ENCODE results near the gene EFCAB11. TPM values are rescaled to one million over a fixed set of nuclear protein-coding genes. Genes with fewer than 3 reads are reported as not detected.

Gene EFCAB11
- total RNA-seq, 2 donors from 2014 or later, result 3.1 to 8.9 TPM

- Histone ChIP-seq H3K9me3 (no peaks in the 10 kb centered on the region), H3K27me3 (replicated peaks; ENCODE audit: insufficient read depth) (no peaks in the 10 kb centered on the region), H3K4me1 (ENCODE audit: control insufficient read depth in 1 of 2, low read depth in 2 of 2) (no peaks in the 10 kb centered on the region), H3K27ac (no peak overlapping the region), H3K36me3 (peaks cover 21% of the 10 kb centered on the region), H3K4me3 (no peak overlapping the region)
- no peak for TF ChIP-seq CTCF (IDR thresholded peaks at IDR 0.05)
- DNase-seq (ENCODE audit: low spot score) (no peak), ATAC-seq (ENCODE audit: insufficient number of reproducible peaks, low FRiP score, low read depth) (no peak)
These were observed 36.2 kb upstream of the EFCAB11 start for GRCh38 chr14:89990623-89991275.

GRCh38 chr14:89990218-89990617 lies 35.7 kb upstream of the EFCAB11 start:
- Histone ChIP-seq H3K9me3 (no peaks in the 10 kb centered on the region), H3K4me1 (ENCODE audit: control insufficient read depth in 1 of 2, low read depth in 2 of 2) (no peaks in the 10 kb centered on the region), H3K36me3 (peaks cover 23% of the 10 kb centered on the region), H3K27ac (no peak overlapping the region), H3K4me3 (no peak overlapping the region), H3K27me3 (replicated peaks; ENCODE audit: insufficient read depth) (no peaks in the 10 kb centered on the region)
- DNase-seq (ENCODE audit: low spot score) (no peak), ATAC-seq (ENCODE audit: insufficient number of reproducible peaks, low FRiP score, low read depth) (no peak)
- TF ChIP-seq CTCF (IDR thresholded peaks at IDR 0.05), result no peak

GRCh38 chr14:89988787-89989186 lies 34.3 kb upstream of the EFCAB11 start:
- no peak overlapping the region for H3K4me3 ChIP-seq
- ATAC-seq (ENCODE audit: insufficient number of reproducible peaks, low FRiP score, low read depth) (no peak), DNase-seq (ENCODE audit: low spot score) (no peak)
- no peak for TF ChIP-seq CTCF (IDR thresholded peaks at IDR 0.05)
- no peaks in the 10 kb centered on the region for H3K27me3 ChIP-seq (replicated peaks; ENCODE audit: insufficient read depth)
- peaks cover 14% of the 10 kb centered on the region for H3K36me3 ChIP-seq
- H3K27ac ChIP-seq, result no peak overlapping the region
- H3K4me1 ChIP-seq (ENCODE audit: control insufficient read depth in 1 of 2, low read depth in 2 of 2), result no peaks in the 10 kb centered on the region
- H3K9me3 ChIP-seq, result no peaks in the 10 kb centered on the region

- Histone ChIP-seq H3K4me3 (no peak overlapping the region), H3K9me3 (no peaks in the 10 kb centered on the region), H3K27me3 (replicated peaks; ENCODE audit: insufficient read depth) (no peaks in the 10 kb centered on the region), H3K27ac (no peak overlapping the region), H3K36me3 (peaks cover 12% of the 10 kb centered on the region), H3K4me1 (ENCODE audit: control insufficient read depth in 1 of 2, low read depth in 2 of 2) (no peaks in the 10 kb centered on the region)
- DNase-seq (ENCODE audit: low spot score) (no peak), ATAC-seq (ENCODE audit: insufficient number of reproducible peaks, low FRiP score, low read depth) (no peak)
- TF ChIP-seq CTCF (IDR thresholded peaks at IDR 0.05), result no peak
These were observed 32.6 kb upstream of the EFCAB11 start for GRCh38 chr14:89987161-89987475.

GRCh38 chr14:89986462-89987160 lies 32.1 kb upstream of the EFCAB11 start:
- no peaks in the 10 kb centered on the region for H3K27me3 ChIP-seq (replicated peaks; ENCODE audit: insufficient read depth)
- ATAC-seq (ENCODE audit: insufficient number of reproducible peaks, low FRiP score, low read depth) (no peak), DNase-seq (ENCODE audit: low spot score) (no peak)
- TF ChIP-seq CTCF (IDR thresholded peaks at IDR 0.05), result no peak
- no peak overlapping the region for H3K27ac ChIP-seq
- H3K4me3 ChIP-seq, result no peak overlapping the region
- H3K36me3 ChIP-seq, result peaks cover 12% of the 10 kb centered on the region
- no peaks in the 10 kb centered on the region for H3K4me1 ChIP-seq (ENCODE audit: control insufficient read depth in 1 of 2, low read depth in 2 of 2)
- no peaks in the 10 kb centered on the region for H3K9me3 ChIP-seq

Data from thoracic aorta (tissue), 2 donors.